Activated CD8-positive, alpha-beta T cell treated with anti-CD3 and anti-CD28 coated beads for 36 hours (primary cell): ENCODE results near the gene IRF7. TPM values are rescaled to one million over a fixed set of nuclear protein-coding genes. Genes with fewer than 3 reads are reported as not detected.

Experiments
- ATAC-seq: fragments of 200-7000 bp; cut with Tn5 transposase; one replicate; pipeline ENCODE4 v1.10.0; 2021; ENCODE audit warnings: mild to moderate bottlenecking, moderate library complexity
- CTCF ChIA-PET: fragments of 350-600 bp; sonication (Branson Sonifier 250); formaldehyde crosslinking; loops from one replicate; lab custom pipeline; 2021; ENCODE audit warnings: antibody characterized with exemption; lab: Charles Lee
- POLR2A ChIA-PET: fragments of 350-600 bp; sonication (Branson Sonifier 250); formaldehyde crosslinking; loops from one replicate; lab custom pipeline; 2021; ENCODE audit warnings: antibody characterized with exemption; lab: Charles Lee
- DNase-seq: peaks from one replicate; pipeline ENCODE4 v3.0.0-alpha.2; 2020
- H3K27ac Mint-ChIP-seq: one replicate; pipeline ENCODE4 v1.8.0; 2021; ENCODE audit warnings: mild to moderate bottlenecking, mixed read lengths
- H3K27me3 Mint-ChIP-seq: one replicate; pipeline ENCODE4 v1.8.0; 2021; ENCODE audit warnings: mixed read lengths
- H3K36me3 Mint-ChIP-seq: one replicate; pipeline ENCODE4 v1.8.0; 2021; ENCODE audit warnings: low read depth, mixed read lengths
- H3K4me1 Mint-ChIP-seq: one replicate; pipeline ENCODE4 v1.8.0; 2021; ENCODE audit warnings: low read depth, mixed read lengths
- H3K4me3 Mint-ChIP-seq: one replicate; pipeline ENCODE4 v1.8.0; 2021; ENCODE audit warnings: mild to moderate bottlenecking, moderate library complexity, mixed read lengths
- H3K9me3 Mint-ChIP-seq: one replicate; pipeline ENCODE4 v1.8.0; 2021; ENCODE audit warnings: mixed read lengths
- intact Hi-C: fragments of 100-400 bp; cut with micrococcal nuclease; formaldehyde crosslinking; loops from one replicate; pipeline ENCODE4 v1.10.0; 2022
- total RNA-seq, 2 experiments: library from RNA; stranded (reverse); gene quantifications; one replicate each; pipeline ENCODE4 v1.2.3, GENCODE V29; 2021
- TF ChIP-seq, protein P1 (sequence below): fragments of 200-600 bp; IDR thresholded peaks from one replicate; pipeline ENCODE4 v1.8.0; 2022; ENCODE audit warnings: antibody characterized with exemption, mild to moderate bottlenecking

Gene IRF7
- total RNA-seq, 2 experiments from 2014 or later: 34.6 to 37.5 TPM

- Mint-ChIP-seq H3K27me3 (no peaks in the 10 kb centered on the region), H3K9me3 (no peaks in the 10 kb centered on the region), H3K27ac (no peak overlapping the region), H3K4me3 (no peak overlapping the region), H3K4me1 (peaks cover 30% of the 10 kb centered on the region), H3K36me3 (peaks cover 47% of the 10 kb centered on the region)
- POLR2A ChIA-PET: interaction anchor here (1.0 kb wide), 1 partner anchor 14 kb away, joined by 4 read pairs; no protein-coding TSS in a partner anchor
- intact Hi-C loops: no loop called here
- CTCF ChIA-PET: interaction anchor here (1.1 kb wide), 1 partner anchor 206 kb away, joined by 3 read pairs; no protein-coding TSS in a partner anchor
- TF ChIP-seq, protein P1, sequence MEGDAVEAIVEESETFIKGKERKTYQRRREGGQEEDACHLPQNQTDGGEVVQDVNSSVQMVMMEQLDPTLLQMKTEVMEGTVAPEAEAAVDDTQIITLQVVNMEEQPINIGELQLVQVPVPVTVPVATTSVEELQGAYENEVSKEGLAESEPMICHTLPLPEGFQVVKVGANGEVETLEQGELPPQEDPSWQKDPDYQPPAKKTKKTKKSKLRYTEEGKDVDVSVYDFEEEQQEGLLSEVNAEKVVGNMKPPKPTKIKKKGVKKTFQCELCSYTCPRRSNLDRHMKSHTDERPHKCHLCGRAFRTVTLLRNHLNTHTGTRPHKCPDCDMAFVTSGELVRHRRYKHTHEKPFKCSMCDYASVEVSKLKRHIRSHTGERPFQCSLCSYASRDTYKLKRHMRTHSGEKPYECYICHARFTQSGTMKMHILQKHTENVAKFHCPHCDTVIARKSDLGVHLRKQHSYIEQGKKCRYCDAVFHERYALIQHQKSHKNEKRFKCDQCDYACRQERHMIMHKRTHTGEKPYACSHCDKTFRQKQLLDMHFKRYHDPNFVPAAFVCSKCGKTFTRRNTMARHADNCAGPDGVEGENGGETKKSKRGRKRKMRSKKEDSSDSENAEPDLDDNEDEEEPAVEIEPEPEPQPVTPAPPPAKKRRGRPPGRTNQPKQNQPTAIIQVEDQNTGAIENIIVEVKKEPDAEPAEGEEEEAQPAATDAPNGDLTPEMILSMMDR: no peak
- DNase-seq (no peak), ATAC-seq (no peak)
Observed at GRCh38 chr11:589798-590197, 26.0 kb downstream of the IRF7 start.

- H3K27me3 Mint-ChIP-seq: no peaks in the 10 kb centered on the region
- peak overlapping the region; percentile 67 for H3K4me3 Mint-ChIP-seq
- peak overlapping the region; percentile 99 for H3K27ac Mint-ChIP-seq
- intact Hi-C loops: no loop called here
- H3K4me1 Mint-ChIP-seq: peaks cover 30% of the 10 kb centered on the region
- CTCF ChIA-PET: interaction anchor here (0.9 to 1.8 kb wide), 3 partner anchors 8 to 33 kb away, joined by 3 to 11 read pairs (median 4); no protein-coding TSS in a partner anchor
- TF ChIP-seq, protein P1: no peak
- H3K36me3 Mint-ChIP-seq: peaks cover 45% of the 10 kb centered on the region
- no peaks in the 10 kb centered on the region for H3K9me3 Mint-ChIP-seq
- POLR2A ChIA-PET: interaction anchor here (0.9 to 2.1 kb wide), 9 partner anchors 9 to 82 kb away, joined by 3 to 8 read pairs (median 4); partner anchors contain the start of gene PHRF1
- peak; percentile 99 for ATAC-seq
- peak; percentile 86 for DNase-seq
Observed at GRCh38 chr11:587978-588380, 27.8 kb downstream of the IRF7 start.

DNA sequence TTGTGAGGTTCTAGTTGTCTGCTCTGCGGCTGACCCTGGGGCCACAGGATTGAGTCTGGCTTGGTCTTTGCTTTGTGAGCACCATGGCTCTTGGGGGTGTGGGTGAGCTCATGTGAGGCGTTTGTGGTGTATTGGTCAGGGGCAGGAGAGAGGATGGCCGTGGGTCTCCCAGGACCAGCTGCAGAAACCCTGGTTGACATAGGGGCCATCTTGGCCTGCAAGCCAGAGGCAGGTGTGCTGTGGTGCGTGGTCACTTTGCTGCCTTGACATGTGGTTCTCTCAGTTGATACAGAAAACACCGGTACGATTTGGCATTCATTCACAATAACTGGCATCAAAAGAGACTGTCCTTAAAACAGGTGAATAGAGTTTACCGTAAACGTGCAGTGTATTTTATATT is 28.2 kb downstream of the IRF7 start:
- no peaks in the 10 kb centered on the region for H3K9me3 Mint-ChIP-seq
- ChIA-PET CTCF (interaction anchor here (0.9 to 1.8 kb wide), 3 partner anchors 9 to 32 kb away, joined by 3 to 11 read pairs (median 4); no protein-coding TSS in a partner anchor), POLR2A (interaction anchor here (0.7 to 2.1 kb wide), 10 partner anchors 9 to 81 kb away, joined by 3 to 8 read pairs (median 4); partner anchors contain the start of gene PHRF1)
- DNase-seq (peak; percentile 50), ATAC-seq (peak; percentile 32)
- H3K27me3 Mint-ChIP-seq: no peaks in the 10 kb centered on the region
- peak overlapping the region; percentile 67 for H3K4me3 Mint-ChIP-seq
- intact Hi-C loops: no loop called here
- H3K27ac Mint-ChIP-seq: peak overlapping the region; percentile 99
- H3K4me1 Mint-ChIP-seq: peaks cover 30% of the 10 kb centered on the region
- peaks cover 41% of the 10 kb centered on the region for H3K36me3 Mint-ChIP-seq
- TF ChIP-seq, protein P1: no peak

- CTCF ChIA-PET: no interaction called here
- H3K9me3 Mint-ChIP-seq: no peaks in the 10 kb centered on the region
- ATAC-seq: no peak
- no peak for DNase-seq
- intact Hi-C loops: no loop called here
- POLR2A ChIA-PET: interaction anchor here (0.7 to 1.5 kb wide), 6 partner anchors 9 to 110 kb away, joined by 3 to 6 read pairs (median 3); no protein-coding TSS in a partner anchor
- H3K36me3 Mint-ChIP-seq: peaks cover 41% of the 10 kb centered on the region
- TF ChIP-seq, protein P1: no peak
- H3K27me3 Mint-ChIP-seq: no peaks in the 10 kb centered on the region
- H3K27ac Mint-ChIP-seq: peak overlapping the region; percentile 99
- H3K4me3 Mint-ChIP-seq: no peak overlapping the region
- H3K4me1 Mint-ChIP-seq: peaks cover 33% of the 10 kb centered on the region
Observed at GRCh38 chr11:586376-587316, 29.1 kb downstream of the IRF7 start.
